H1 (cell line): ENCODE results near the gene EPN3. TPM values are rescaled to one million over a fixed set of nuclear protein-coding genes. Genes with fewer than 3 reads are reported as not detected.
A peak's percentile ranks its signal among the peaks of the same experiment; 100 is the strongest.

Source experiments
- CTCF ChIA-PET: fragments of 300-600 bp; sonication (Branson Sonifier 250); formaldehyde crosslinking; loops from one replicate; lab custom pipeline; 2021; ENCODE audit not compliant: partially characterized antibody; lab: Charles Lee
- POLR2A ChIA-PET: fragments of 300-600 bp; sonication (Branson Sonifier 250); formaldehyde crosslinking; loops from one replicate; lab custom pipeline; 2021; ENCODE audit warnings: inconsistent platforms; ENCODE audit not compliant: partially characterized antibody; lab: Charles Lee
- DNase-seq, 2 experiments: peaks; one replicate each; pipeline versions ENCODE4 v3.0.0 to v3.0.0-alpha.2; 2010 to 2022; ENCODE audit warnings: low spot score in 2 of 2, low read depth in 1 of 2, mixed read lengths in 1 of 2
- FAIRE-seq: peaks from 2 replicates; lab custom pipeline; 2011; peaks lifted over from hg19 to GRCh38; lab: Jason Lieb, UNC
- H2AFZ ChIP-seq: 2 replicates; pipeline ENCODE4 v1.8.1; 2012; ENCODE audit warnings: low read length, inconsistent platforms
- H2AK5ac ChIP-seq: 2 replicates; pipeline ENCODE4 v1.6.1; 2013; ENCODE audit warnings: low read depth, low read length
- H2BK120ac ChIP-seq: replicated peaks from 2 replicates; pipeline ENCODE3; 2013; ENCODE audit warnings: low read depth, low read length, inconsistent platforms
- H2BK12ac ChIP-seq: 2 replicates; pipeline ENCODE4 v1.6.1; 2013; ENCODE audit warnings: low read depth, low read length
- H2BK15ac ChIP-seq: 2 replicates; pipeline ENCODE4 v1.6.1; 2013; ENCODE audit warnings: low read length
- H2BK20ac ChIP-seq: 2 replicates; pipeline ENCODE4 v1.6.1; 2013; ENCODE audit warnings: low read length
- H2BK5ac ChIP-seq: 2 replicates; pipeline ENCODE4 v1.6.1; 2013; ENCODE audit warnings: low read depth, low read length
- H3K14ac ChIP-seq: 2 replicates; pipeline ENCODE4 v1.6.1; 2013; ENCODE audit warnings: inconsistent platforms; ENCODE audit not compliant: insufficient read length
- H3K18ac ChIP-seq: 2 replicates; pipeline ENCODE4 v1.6.1; 2013; ENCODE audit warnings: low read length; ENCODE audit errors: extremely low read depth
- H3K23ac ChIP-seq: 2 replicates; pipeline ENCODE4 v1.6.1; 2013; ENCODE audit warnings: inconsistent platforms; ENCODE audit not compliant: insufficient read length
- H3K23me2 ChIP-seq: 2 replicates; pipeline ENCODE4 v1.6.1; 2013; ENCODE audit warnings: low read depth, low read length
- H3K27ac ChIP-seq: 2 replicates; pipeline ENCODE4 v1.6.1; 2011; ENCODE audit warnings: low read depth, low read length, inconsistent platforms
- H3K27me3 ChIP-seq, 4 experiments: replicated peaks in 1 of 4; 1 replicate in 1 of 4; 2 replicates in 3 of 4; pipeline versions ENCODE4 v1.6.1 to v1.8.1; 2011 to 2013; ENCODE audit warnings: low read length in 3 of 4, mild to moderate bottlenecking in 3 of 4, inconsistent platforms in 2 of 4, mixed read lengths in 2 of 4, moderate library complexity in 1 of 4; ENCODE audit not compliant: control insufficient read depth in 3 of 4, insufficient read depth in 3 of 4; ENCODE audit errors: extremely low read depth in 1 of 4
- H3K36me3 ChIP-seq, 4 experiments: 2 replicates each; pipeline versions ENCODE4 v1.6.1 to v1.8.1; 2011 to 2013; ENCODE audit warnings: mild to moderate bottlenecking in 4 of 4, low read length in 3 of 4, moderate library complexity in 2 of 4, control low read depth in 1 of 4, inconsistent platforms in 1 of 4; ENCODE audit not compliant: insufficient read depth in 4 of 4, control insufficient read depth in 2 of 4
- H3K4ac ChIP-seq: replicated peaks from 2 replicates; pipeline ENCODE3; 2013; ENCODE audit warnings: low read length, low read depth, mixed read lengths, inconsistent platforms; ENCODE audit not compliant: insufficient read length
- H3K4me1 ChIP-seq, 4 experiments: replicated peaks in 1 of 4; 1 replicate in 1 of 4; 2 replicates in 3 of 4; pipeline versions ENCODE4 v1.6.1 to v1.8.1; 2011 to 2013; ENCODE audit warnings: low read length in 3 of 4, inconsistent platforms in 2 of 4, mixed read lengths in 1 of 4; ENCODE audit not compliant: insufficient read depth in 4 of 4, control insufficient read depth in 3 of 4
- H3K4me2 ChIP-seq, 2 experiments: 2 replicates each; pipeline versions ENCODE4 v1.6.1 to v1.8.1; 2011 to 2013; ENCODE audit warnings: low read depth in 2 of 2, low read length in 2 of 2, control low read depth in 1 of 2, inconsistent platforms in 1 of 2, mild to moderate bottlenecking in 1 of 2; ENCODE audit not compliant: insufficient read depth in 1 of 2
- H3K4me3 ChIP-seq, 4 experiments: fragments of 200-600, 300-600 bp in 1 of 4; sonication (generic), shearing (Covaris generic), sonication (Bioruptor Twin) in 1 of 4; 2 replicates each; pipeline versions ENCODE4 v1.5.1 to v1.8.1; 2011 to 2016; ENCODE audit warnings: low read length in 4 of 4, low read depth in 3 of 4, control low read depth in 2 of 4, inconsistent platforms in 2 of 4, mild to moderate bottlenecking in 2 of 4, mixed read lengths in 1 of 4, moderate library complexity in 1 of 4; ENCODE audit not compliant: insufficient read depth in 2 of 4; ENCODE audit errors: extremely low read depth in 1 of 4
- H3K56ac ChIP-seq: replicated peaks from 2 replicates; pipeline ENCODE3; 2013; ENCODE audit warnings: low read depth, mild to moderate bottlenecking, mixed read lengths, low read length, inconsistent platforms; ENCODE audit not compliant: insufficient read length
- H3K79me1 ChIP-seq: 2 replicates; pipeline ENCODE4 v1.6.1; 2013; ENCODE audit warnings: low read depth, low read length, control low read depth
- H3K79me2 ChIP-seq, 2 experiments: 2 replicates each; pipeline versions ENCODE4 v1.6.1 to v1.8.1; 2012 to 2013; ENCODE audit warnings: low read length in 2 of 2, mild to moderate bottlenecking in 2 of 2, inconsistent platforms in 1 of 2; ENCODE audit not compliant: insufficient read depth in 2 of 2, control insufficient read depth in 1 of 2
- H3K9ac ChIP-seq, 4 experiments: replicated peaks in 1 of 4; 1 replicate in 1 of 4; 2 replicates in 3 of 4; pipeline versions ENCODE4 v1.6.1 to v1.8.1; 2011 to 2013; ENCODE audit warnings: low read depth in 3 of 4, low read length in 3 of 4, control low read depth in 2 of 4, mild to moderate bottlenecking in 2 of 4, moderate library complexity in 2 of 4, inconsistent platforms in 1 of 4; ENCODE audit errors: extremely low read depth in 1 of 4
- H3K9me3 ChIP-seq, 2 experiments: 2 replicates each; pipeline versions ENCODE4 v1.6.1 to v1.8.1; 2012 to 2013; ENCODE audit warnings: mild to moderate bottlenecking in 2 of 2, moderate library complexity in 2 of 2, control low read depth in 1 of 2, inconsistent platforms in 1 of 2, low read depth in 1 of 2, low read length in 1 of 2, mixed read lengths in 1 of 2; ENCODE audit not compliant: insufficient read depth in 2 of 2
- H4K20me1 ChIP-seq, 2 experiments: replicated peaks in 1 of 2; 2 replicates each; pipeline versions ENCODE3 to v1.8.1; 2011 to 2013; ENCODE audit warnings: inconsistent platforms in 2 of 2, low read length in 2 of 2, mild to moderate bottlenecking in 1 of 2; ENCODE audit not compliant: insufficient read depth in 2 of 2, control insufficient read depth in 1 of 2
- H4K5ac ChIP-seq: 2 replicates; pipeline ENCODE4 v1.6.1; 2013; ENCODE audit warnings: low read length, low read depth, mixed read lengths, inconsistent platforms; ENCODE audit not compliant: insufficient read length
- H4K8ac ChIP-seq: 2 replicates; pipeline ENCODE4 v1.8.0; 2013; ENCODE audit warnings: mild to moderate bottlenecking, moderate library complexity, low read length, inconsistent platforms; ENCODE audit not compliant: insufficient read depth; ENCODE audit errors: extremely low read depth
- H4K91ac ChIP-seq: replicated peaks from 2 replicates; pipeline ENCODE3; 2013; ENCODE audit warnings: low read length, mixed read lengths, inconsistent platforms; ENCODE audit not compliant: insufficient read length
- MAFK ChIP-seq: IDR thresholded peaks from 2 replicates; pipeline ENCODE4 v1.6.1; 2012; ENCODE audit warnings: low read depth, mild to moderate bottlenecking, improper control_type of control experiment, low read length
- WGBS, 2 experiments: shearing (Covaris generic) in 1 of 2; methylation state at CpG; one replicate each; pipeline versions ENCODE4 v1.1.6 to v1.1.7; 2013 to 2015; ENCODE audit warnings: low lambda C conversion rate in 2 of 2, mixed read lengths in 2 of 2, inconsistent platforms in 1 of 2, low coverage in 1 of 2, missing lambda C conversion rate in 1 of 2; ENCODE audit not compliant: insufficient replicate concordance in 2 of 2, insufficient coverage in 1 of 2, insufficient read length in 1 of 2; ENCODE audit errors: extremely low coverage in 1 of 2, missing lambda C conversion rate in 1 of 2; 5-methylcytosine and 5-hydroxymethylcytosine counted together
- polyA plus RNA-seq, 7 experiments: library from polyadenylated mRNA; depleted of rRNA in 3 of 7; stranded (reverse) in 5 of 7; unstranded in 2 of 7; fragments of >200 nt in 5 of 7; fragments of 200-250 nt in 2 of 7; gene quantifications; 1 replicate in 5 of 7; 2 replicates in 1 of 7; 4 replicates in 1 of 7; pipeline versions ENCODE4 v1.2.1 to v1.2.3, GENCODE V29; 2011 to 2013; ENCODE audit warnings: missing spikeins in 2 of 7, mixed read lengths in 2 of 7
- total RNA-seq: library from RNA; stranded (reverse); fragmentation: NEBNext Ultra II Directional; extraction: Animal tissue kit (Norgen Biotek cat#: 25700); gene quantifications from 2 replicates; pipeline ENCODE4 v1.2.1, GENCODE V29; 2021

Gene EPN3
- total and polyA plus RNA-seq, 2 of the 8 experiments (the other 6 are each of a cell fraction or from before 2014, with no cell fraction given), result 6.7 to 7.9 TPM

GRCh38 chr17:50529849-50530248 lies 2.7 kb upstream of the EPN3 start:
- Histone ChIP-seq H2AK5ac (no peak overlapping the region), H3K27me3 (peaks cover 0 to 21% (median 10%) of the 10 kb centered on the region in 4 experiments; a peak in 4 of 7 replicates), H2BK5ac (no peak overlapping the region), H3K56ac (no peak overlapping the region), H3K4me3 (no peak overlapping the region), H3K14ac (no peak overlapping the region), H3K79me1 (no peaks in the 10 kb centered on the region), H3K4me2 (no peak overlapping the region), H4K91ac (no peak overlapping the region), H3K4ac (no peak overlapping the region), H4K20me1 (no peaks in the 10 kb centered on the region), H3K23ac (no peak overlapping the region), H3K36me3 (no peaks in the 10 kb centered on the region), H4K8ac (no peak overlapping the region), H3K4me1 (peaks cover 5 to 29% (median 21%) of the 10 kb centered on the region in 4 experiments), H3K18ac (no peak overlapping the region), H2BK12ac (no peak overlapping the region), H3K9ac (no peak overlapping the region), H2BK15ac (peak overlapping the region; percentile 40; the same call in 1 of the 2 replicates), H2BK120ac (no peak overlapping the region), H3K9me3 (no peaks in the 10 kb centered on the region), H3K27ac (no peak overlapping the region), H2AFZ (no peak overlapping the region), H2BK20ac (no peak overlapping the region), H4K5ac (no peak overlapping the region), H3K79me2 (no peaks in the 10 kb centered on the region), H3K23me2 (peaks cover 17% of the 10 kb centered on the region)
- CTCF ChIA-PET, result interaction anchor here (1.4 to 5.2 kb wide), 4 partner anchors 9 to 51 kb away, joined by 3 to 22 read pairs (median 4); no protein-coding TSS in a partner anchor
- WGBS, 2 experiments, result 94% methylated on average over 7 of the region's 7 CpGs; no CpG with 5 or more reads in 1 of the 2 experiments
- no peak for FAIRE-seq
- no peak for TF ChIP-seq MAFK
- DNase-seq, result no peak
- POLR2A ChIA-PET, result interaction anchor here (4.3 kb wide), 1 partner anchor 9 kb away, joined by 13 read pairs; no protein-coding TSS in a partner anchor
